ENCODE results near the gene FMNL1.

FMNL1 gene

DNA sequence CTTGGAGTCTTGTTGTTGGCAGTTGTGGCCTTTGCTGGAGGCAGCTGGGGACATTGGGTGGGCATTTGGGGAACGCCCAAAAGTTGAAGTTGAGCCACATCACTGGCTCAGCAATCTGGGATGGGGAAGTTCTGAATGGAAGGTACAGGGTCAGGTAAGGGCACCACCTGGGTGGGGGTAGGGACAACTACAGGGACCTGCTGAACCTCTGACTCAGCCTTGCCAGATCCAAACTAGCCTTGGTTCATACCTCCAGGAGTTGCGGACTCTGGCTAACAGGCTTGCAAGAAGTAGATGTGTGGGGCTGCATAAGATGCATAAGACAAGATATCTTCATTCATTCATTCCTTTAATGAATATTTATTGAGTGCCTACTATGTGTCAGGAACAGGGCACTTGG lies 16.0 kb downstream of the FMNL1 start:
- TF ChIP-seq, protein P1, sequence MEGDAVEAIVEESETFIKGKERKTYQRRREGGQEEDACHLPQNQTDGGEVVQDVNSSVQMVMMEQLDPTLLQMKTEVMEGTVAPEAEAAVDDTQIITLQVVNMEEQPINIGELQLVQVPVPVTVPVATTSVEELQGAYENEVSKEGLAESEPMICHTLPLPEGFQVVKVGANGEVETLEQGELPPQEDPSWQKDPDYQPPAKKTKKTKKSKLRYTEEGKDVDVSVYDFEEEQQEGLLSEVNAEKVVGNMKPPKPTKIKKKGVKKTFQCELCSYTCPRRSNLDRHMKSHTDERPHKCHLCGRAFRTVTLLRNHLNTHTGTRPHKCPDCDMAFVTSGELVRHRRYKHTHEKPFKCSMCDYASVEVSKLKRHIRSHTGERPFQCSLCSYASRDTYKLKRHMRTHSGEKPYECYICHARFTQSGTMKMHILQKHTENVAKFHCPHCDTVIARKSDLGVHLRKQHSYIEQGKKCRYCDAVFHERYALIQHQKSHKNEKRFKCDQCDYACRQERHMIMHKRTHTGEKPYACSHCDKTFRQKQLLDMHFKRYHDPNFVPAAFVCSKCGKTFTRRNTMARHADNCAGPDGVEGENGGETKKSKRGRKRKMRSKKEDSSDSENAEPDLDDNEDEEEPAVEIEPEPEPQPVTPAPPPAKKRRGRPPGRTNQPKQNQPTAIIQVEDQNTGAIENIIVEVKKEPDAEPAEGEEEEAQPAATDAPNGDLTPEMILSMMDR (IDR thresholded peaks at IDR 0.05; ENCODE audit: borderline replicate concordance, insufficient read depth, low read depth, low read length), result no peak
- no peak overlapping the region for H3K4me3 ChIP-seq (ENCODE audit: low read depth, low read length)

DNA sequence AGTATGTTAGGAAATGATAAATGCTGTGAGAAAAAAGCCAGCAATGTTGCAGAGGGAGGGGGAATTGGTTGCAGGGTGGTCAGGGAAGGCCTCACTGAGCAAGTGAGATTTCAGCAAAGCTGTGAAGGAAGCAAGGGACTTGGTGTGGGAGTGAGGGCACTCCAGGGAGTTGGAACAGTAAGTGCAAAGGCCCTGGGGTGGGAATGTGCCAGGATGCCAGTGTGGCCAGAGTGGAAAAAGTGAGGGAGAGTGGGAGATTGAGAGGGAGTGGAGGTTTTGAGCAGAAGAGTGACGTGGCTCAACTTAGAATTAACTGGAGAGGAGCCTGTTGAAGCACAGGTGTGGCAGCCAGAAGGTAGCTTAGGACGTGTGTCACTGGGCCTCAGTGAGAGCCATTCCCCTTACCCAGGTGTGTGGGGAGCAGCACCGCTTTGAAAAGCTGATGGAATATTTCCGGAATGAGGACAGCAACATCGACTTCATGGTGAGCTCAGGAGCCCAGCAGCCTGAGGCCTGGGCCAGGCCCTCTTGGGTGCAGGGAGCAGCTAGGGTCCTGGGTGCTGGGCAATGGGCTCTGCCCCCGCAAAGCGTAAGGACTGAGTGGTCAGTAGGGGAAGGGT lies 16.6 kb downstream of the FMNL1 start:
- H3K4me3 ChIP-seq (ENCODE audit: low read depth, low read length), result no peak overlapping the region
- TF ChIP-seq, protein P1 (IDR thresholded peaks at IDR 0.05; ENCODE audit: borderline replicate concordance, insufficient read depth, low read depth, low read length), result no peak

DNA sequence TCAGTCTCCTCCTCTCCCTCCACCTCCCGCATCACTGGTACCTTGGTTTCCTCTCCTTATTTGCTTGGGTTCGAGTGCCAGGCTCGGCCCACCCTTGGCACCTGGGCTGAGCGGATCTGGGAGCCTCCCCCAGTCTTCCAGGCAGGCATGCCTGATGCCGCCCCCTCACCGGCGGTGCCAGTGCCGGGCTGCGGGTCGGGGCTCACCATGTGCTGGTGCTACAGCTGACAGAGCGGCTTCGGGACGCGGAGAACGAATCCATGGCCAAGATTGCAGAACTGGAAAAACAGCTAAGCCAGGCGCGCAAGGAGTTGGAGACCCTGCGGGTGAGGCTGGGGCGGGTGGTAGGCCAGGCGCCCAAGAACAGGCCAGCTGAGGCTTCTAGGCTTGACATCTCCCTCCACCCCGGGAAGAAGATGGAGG lies 19.2 kb downstream of the FMNL1 start:
- no peak overlapping the region for H3K4me3 ChIP-seq (ENCODE audit: low read depth, low read length)
- TF ChIP-seq, protein P1 (IDR thresholded peaks at IDR 0.05; ENCODE audit: borderline replicate concordance, insufficient read depth, low read depth, low read length), result no peak

DNA sequence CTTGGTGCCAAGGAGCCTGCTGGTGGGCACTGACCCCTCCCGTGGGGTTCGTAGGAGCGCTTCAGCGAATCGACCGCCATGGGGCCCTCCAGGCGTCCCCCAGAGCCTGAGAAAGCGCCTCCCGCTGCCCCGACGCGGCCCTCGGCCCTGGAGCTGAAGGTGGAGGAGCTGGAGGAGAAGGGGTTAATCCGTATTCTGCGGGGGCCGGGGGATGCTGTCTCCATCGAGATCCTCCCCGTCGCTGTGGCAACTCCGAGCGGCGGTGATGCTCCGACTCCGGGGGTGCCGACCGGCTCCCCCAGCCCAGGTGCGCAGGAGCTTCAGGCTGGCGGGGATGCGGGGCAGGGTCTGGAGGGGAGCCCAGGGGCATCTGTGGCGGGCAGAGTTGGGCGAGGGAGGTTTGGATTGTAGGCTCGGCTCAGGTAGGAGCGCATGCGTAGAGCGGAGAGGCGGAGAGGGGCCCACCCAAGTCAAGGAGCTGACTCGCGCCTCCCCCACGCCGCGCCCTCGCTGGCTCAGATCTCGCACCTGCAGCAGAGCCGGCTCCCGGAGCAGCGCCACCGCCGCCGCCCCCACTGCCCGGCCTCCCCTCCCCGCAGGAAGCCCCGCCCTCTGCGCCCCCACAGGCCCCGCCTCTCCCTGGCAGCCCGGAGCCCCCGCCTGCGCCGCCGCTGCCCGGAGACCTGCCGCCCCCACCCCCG lies 19.8 kb downstream of the FMNL1 start:
- TF ChIP-seq, protein P1 (IDR thresholded peaks at IDR 0.05; ENCODE audit: borderline replicate concordance, insufficient read depth, low read depth, low read length), result no peak
- H3K4me3 ChIP-seq (ENCODE audit: low read depth, low read length), result no peak overlapping the region

DNA sequence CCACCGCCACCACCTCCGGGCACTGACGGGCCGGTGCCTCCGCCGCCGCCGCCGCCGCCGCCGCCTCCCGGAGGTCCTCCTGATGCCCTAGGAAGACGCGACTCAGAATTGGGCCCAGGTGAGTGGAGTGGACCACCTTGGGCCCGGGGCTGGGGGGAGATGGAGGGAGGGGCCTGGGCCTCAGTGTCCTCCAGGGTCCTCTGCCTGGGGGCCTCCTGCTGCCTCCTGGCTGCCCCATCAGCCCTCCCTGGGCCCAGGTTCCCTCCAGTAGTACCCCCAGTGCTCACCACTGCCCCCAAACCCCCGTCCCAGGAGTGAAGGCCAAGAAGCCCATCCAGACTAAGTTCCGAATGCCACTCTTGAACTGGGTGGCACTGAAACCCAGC lies 20.3 kb downstream of the FMNL1 start:
- no peak overlapping the region for H3K4me3 ChIP-seq (ENCODE audit: low read depth, low read length)

DNA sequence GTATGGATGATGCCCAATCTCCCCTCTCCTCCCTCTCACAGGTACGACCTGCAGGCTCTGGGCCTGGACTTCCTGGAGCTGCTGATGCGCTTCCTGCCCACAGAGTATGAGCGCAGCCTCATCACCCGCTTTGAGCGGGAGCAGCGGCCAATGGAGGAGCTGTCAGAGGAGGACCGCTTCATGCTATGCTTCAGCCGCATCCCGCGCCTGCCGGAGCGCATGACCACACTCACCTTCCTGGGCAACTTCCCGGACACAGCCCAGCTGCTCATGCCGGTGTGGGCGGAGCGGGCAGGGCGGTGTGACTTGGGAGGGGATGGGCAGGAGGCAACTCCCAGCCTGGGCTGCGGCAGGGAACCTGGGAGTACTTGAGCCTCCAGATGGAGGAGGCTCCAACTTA lies 22.1 kb downstream of the FMNL1 start:
- TF ChIP-seq, protein P1 (IDR thresholded peaks at IDR 0.05; ENCODE audit: borderline replicate concordance, insufficient read depth, low read depth, low read length), result no peak
- no peak overlapping the region for H3K4me3 ChIP-seq (ENCODE audit: low read depth, low read length)

More for the DNA sequence above, 20.3 kb downstream of the FMNL1 start:
- TF ChIP-seq, protein P1 (IDR thresholded peaks at IDR 0.05; ENCODE audit: borderline replicate concordance, insufficient read depth, low read depth, low read length), result no peak
